GM21723 (cell line): ENCODE results near the gene INHBE.
"Not testable (repeated sequence)": the region's sequence is repeated elsewhere in the genome, so short reads cannot be mapped to it uniquely, and the experiment has no call there.

Experiments used
- ATAC-seq: cut with Tn5 transposase; IDR thresholded peaks from one replicate; pipeline ENCODE4 v1.9.1; 2021; ENCODE audit warnings: mild to moderate bottlenecking, moderate library complexity; ENCODE audit not compliant: unreplicated experiment

The INHBE gene

DNA sequence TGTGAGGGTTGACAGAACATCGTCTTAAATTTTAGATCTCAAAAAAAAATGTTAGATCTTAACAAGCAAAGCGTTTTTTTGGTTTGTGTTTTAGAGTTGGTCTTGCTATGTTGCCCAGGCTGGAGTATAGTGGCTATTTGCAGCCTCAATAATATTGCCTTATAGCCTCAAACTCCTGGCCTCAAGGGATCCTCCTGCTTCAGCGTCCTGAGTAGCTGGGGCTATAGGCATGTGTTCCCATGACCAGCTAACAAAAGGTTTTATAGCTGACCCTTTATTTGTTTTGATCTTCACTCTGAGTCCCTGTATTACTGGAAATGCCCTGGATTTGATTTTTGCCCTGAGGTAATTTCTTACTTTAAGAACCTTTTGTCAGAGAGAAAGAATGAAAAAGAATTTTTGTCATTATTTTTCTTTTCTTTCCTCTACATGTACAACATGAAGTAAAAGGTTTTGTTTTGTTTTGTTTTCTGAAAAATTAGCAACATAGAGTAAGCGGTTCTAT lies 15.3 kb upstream of the INHBE start:
- ATAC-seq, result no peak

DNA sequence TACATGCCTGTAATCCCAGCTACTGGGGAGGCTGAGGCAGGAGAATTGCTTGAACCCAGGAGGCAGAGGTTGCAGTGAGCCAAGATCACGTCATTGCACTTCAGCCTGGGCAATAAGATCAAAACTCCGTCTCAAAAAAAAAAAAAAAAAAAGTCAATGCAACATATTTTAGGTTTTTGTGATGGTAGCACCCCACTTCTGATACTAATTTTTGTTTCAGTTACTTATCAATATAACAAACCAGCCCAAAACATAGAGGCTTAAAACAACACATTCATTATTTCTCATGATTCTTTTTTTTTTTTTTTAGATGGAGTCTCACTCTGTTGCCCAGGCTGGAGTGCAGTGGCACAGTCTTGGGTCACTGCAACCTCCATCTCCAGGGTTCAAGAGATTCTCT lies 13.7 kb upstream of the INHBE start:
- not testable (repeated sequence) for ATAC-seq

DNA sequence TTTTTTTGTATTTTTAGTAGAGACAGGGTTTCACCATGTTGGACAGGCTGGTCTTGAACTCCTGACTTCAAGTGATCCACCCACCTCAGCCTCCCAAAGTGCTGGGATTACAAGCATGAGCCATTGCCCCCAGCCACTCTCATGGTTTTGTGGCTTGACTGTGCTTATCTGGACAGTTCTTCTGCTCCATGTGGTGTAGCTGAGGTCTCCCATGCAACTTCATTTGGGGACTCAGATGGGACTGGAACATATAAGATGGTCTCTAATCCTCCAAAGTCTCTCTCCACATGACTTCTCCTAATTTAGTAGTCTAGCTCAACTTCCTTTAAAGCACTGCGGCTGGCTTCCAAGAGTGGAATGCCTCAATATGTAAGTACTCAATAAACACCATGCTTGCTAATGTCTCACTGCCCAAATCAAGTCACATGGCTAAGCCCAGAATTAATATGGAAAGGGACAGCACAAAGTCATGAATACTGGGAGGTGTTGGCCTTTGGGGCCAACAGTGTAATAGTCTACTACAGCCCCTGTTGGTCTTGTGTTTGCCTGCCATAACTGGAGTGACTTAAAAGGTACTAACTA lies 13.2 kb upstream of the INHBE start:
- no peak for ATAC-seq

DNA sequence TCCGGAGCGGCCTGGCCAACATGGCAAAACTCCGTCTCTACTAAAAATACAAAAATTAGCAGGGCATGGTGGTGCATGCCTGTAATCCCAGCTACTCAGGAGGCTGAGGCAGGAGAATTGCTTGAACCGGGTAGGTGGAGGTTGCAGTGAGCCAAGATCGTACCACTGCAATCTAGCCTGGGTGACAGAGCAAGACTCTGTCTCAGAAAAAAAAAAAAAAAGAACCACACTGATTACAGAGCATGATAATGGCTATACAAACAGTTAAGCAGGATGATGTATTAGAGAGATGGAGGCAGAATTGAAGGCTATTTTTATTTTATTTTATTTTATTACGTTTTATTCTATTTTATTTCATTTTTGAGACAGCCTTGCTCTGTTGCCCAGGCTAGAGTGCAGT lies 10.8 kb upstream of the INHBE start:
- not testable (repeated sequence) for ATAC-seq

DNA sequence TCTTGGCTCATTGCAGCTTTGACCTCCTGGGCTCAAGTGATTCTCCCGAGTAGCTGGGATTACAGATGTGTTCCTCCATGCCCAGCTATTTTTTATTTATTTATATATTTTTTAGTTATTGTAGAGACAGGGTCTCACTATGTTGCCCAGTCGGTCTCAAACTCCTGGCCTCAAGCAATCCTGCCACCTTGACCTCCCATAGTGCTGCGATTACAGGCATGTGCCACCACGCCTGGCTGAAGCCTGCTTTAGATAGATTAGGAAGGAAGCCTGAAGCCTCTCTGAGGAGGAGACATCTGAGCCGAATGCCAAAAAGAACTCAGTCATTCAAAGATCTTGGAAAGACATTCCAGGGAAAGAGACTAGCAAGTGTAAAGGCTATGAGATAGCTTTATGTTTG lies 10.4 kb upstream of the INHBE start:
- ATAC-seq, result no peak

DNA sequence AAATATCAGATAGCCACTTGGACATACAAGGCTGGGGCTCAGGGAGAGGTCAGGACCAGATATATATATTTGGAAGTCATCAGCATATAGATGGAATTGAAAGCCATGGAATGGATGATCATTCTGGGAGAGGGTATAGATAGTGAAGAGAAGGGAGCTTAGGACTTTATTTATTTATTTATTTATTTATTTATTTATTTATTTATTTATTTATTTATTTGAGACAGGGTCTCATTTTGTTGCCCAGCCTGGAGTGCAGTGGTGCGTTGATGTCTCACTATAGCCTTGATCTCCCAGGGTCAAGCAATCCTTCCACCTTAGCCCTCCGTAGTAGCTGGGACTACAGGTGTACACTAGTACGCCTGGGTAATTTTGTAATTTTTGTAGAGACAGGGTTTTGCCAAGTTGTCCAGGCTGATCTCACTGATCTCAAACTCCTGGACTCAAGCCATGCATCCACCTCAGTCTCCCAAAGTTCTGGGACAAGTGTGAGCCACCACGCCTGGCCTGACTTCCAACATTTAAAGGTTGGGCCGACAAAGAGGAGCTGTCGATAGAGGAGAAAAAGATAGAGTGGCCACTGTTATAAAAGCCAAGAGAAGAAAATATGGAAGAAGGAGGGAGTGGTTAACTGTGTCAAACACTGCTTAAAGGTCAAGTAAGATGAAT lies 8.7 kb upstream of the INHBE start:
- ATAC-seq, result no peak

DNA sequence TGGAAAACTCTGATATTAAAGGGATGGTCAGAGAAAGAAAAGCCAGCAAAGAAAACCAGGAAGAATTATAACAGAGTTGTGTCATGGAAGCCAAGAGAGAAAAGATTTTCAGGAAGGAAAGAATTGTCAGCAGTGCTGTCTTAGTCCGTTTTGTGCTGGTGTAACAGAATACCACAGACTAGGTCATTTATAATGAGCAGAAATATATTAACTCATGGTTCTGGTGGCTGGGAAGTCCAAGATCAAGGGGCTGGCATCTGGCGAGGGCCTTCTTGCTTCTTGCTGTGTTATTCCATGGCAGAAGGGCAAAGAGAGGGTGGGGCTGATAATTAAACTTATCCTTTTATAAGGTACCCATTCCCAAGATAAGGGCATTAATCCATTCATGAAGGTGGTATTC lies 6.4 kb upstream of the INHBE start:
- no peak for ATAC-seq

DNA sequence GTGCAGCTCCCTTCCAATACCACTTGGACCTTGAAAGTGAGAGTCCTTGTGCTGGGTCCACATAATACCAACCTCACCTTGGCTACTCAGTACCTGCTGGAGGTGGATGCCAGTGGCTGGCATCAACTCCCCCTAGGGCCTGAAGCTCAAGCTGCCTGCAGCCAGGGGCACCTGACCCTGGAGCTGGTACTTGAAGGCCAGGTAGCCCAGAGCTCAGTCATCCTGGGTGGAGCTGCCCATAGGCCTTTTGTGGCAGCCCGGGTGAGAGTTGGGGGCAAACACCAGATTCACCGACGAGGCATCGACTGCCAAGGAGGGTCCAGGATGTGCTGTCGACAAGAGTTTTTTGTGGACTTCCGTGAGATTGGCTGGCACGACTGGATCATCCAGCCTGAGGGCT lies 5.7 kb upstream of the INHBE start:
- no peak for ATAC-seq

DNA sequence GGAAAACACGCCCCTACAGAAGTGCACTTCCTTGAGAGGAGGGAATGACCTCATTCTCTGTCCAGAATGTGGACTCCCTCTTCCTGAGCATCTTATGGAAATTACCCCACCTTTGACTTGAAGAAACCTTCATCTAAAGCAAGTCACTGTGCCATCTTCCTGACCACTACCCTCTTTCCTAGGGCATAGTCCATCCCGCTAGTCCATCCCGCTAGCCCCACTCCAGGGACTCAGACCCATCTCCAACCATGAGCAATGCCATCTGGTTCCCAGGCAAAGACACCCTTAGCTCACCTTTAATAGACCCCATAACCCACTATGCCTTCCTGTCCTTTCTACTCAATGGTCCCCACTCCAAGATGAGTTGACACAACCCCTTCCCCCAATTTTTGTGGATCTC lies 5.0 kb upstream of the INHBE start:
- ATAC-seq, result no peak

DNA sequence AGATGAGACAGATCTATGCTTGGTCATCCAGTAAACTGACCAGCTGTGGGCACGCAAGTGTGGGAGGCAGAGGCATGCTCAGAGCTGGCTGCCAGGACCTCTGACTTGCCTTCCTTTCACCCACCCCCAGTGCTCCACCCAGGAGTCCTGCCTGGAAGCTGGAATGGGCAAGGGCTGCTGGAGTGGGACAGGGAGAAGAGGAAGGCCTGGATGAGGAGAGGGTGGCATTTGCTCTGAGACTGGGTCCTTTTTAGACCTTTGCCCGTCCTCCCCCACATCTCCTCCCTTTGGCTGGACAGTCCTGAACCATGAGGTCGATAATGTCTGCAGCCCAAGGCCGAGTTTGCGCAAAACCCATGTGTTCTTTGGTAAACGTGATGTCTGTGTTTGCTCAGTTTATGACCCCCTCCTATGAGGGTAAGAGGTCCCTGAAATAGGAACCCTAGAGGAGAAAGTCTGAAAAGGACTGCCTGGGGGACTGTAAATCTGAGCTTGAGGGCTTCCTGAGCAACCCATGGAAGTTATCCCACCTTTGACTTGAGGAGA lies 3.8 kb upstream of the INHBE start:
- no peak for ATAC-seq

DNA sequence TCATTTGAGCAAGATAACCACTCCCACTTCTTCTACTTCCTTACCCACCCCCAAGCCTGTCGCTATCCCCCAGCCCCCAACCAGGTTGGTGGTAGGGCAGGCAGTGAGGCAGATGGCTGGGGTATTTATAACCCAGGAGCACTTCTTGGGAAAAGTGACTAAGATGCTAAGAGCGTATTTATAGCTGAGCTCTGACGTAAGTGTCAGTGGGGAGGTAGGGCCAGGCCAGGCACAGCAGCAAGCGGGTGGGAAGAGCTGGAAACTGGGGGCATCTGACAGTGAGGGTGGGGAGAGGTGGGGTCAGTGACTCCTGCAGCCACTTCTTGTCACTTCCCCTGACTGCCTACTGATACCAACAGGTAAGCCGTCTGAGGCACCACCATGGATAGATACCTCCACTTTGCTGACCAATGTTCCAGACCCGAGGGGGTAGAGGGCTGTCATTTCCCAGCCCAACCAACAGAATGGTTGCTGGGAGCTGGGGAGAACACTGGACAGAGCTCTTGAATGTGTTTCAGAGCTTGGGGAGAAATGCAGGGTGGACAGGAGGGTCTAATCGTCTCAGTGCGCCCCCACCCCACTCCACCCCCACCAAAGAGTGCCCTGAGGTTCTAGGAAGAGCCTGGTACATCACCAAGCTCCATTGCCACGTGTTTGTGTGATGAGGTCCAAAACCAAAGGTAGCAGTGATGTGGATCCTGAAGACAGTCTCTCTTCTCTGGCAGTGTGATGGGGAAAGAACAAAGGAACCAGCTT lies 2.7 kb upstream of the INHBE start:
- no peak for ATAC-seq

DNA sequence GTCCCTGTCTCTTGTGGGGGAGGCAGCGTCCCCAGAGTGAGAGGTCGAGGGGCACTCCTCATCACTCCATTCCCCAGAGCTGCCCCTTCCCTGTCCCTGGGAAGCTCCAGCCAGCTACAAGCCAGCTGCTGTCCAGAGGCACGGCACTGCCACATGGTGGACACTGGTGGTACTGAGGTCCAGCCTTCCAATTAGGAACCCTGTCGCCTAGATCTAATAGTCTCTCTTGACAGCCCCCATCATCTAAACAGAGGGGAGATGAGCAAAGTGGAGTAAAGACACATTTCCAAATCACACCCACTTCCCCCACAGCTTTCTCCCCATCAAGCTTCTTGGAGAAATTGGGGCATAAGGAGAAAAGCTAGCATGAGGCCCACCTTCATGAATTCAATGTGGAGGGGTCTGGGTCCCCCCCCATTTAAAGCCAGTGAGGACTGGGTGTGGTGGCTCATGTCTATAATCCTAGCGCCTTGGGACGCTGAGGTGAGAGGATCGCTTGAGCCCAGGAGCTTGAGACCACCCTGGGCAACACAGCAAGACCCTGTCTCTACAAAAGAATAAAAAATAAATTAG lies 2.1 kb upstream of the INHBE start:
- ATAC-seq, result peak; percentile 52

DNA sequence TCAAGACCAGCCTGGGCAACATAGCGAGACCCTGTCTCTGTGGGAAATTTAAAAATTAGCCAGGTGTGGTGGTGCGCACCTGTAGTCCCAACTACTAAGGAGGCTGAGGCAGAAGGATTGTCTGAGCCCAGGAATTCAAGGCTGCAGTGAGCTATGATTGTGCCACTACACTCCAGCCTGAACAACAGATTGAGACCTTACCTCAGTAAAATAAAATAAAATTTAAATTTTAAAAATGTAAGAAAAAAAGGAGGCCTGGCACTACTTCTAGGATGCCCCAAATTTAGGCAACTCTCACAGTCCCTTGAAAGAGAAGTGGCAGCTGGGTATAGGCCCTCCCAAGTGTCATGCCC lies 918 bp upstream of the INHBE start:
- no peak for ATAC-seq

DNA sequence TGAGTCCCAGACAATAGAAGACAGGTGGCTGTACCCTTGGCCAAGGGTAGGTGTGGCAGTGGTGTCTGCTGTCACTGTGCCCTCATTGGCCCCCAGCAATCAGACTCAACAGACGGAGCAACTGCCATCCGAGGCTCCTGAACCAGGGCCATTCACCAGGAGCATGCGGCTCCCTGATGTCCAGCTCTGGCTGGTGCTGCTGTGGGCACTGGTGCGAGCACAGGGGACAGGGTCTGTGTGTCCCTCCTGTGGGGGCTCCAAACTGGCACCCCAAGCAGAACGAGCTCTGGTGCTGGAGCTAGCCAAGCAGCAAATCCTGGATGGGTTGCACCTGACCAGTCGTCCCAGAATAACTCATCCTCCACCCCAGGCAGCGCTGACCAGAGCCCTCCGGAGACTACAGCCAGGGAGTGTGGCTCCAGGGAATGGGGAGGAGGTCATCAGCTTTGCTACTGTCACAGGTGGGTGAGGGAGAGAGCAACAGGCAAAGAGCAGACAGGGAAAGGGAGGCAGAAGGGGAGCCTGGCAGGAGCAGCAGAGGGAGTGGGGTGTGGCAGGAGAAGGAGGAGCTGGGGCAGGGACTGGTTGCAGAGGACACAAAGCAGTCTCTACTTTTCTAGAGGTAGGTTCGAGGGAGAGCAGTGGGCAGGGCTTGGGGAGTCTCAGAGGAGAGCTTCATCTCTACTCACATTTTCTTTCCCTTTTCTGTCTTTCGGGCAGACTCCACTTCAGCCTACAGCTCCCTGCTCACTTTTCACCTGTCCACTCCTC lies 452 bp downstream of the INHBE start:
- no peak for ATAC-seq

DNA sequence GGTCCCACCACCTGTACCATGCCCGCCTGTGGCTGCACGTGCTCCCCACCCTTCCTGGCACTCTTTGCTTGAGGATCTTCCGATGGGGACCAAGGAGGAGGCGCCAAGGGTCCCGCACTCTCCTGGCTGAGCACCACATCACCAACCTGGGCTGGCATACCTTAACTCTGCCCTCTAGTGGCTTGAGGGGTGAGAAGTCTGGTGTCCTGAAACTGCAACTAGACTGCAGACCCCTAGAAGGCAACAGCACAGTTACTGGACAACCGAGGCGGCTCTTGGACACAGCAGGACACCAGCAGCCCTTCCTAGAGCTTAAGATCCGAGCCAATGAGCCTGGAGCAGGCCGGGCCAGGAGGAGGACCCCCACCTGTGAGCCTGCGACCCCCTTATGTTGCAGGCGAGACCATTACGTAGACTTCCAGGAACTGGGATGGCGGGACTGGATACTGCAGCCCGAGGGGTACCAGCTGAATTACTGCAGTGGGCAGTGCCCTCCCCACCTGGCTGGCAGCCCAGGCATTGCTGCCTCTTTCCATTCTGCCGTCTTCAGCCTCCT lies 1.1 kb downstream of the INHBE start:
- ATAC-seq, result no peak

DNA sequence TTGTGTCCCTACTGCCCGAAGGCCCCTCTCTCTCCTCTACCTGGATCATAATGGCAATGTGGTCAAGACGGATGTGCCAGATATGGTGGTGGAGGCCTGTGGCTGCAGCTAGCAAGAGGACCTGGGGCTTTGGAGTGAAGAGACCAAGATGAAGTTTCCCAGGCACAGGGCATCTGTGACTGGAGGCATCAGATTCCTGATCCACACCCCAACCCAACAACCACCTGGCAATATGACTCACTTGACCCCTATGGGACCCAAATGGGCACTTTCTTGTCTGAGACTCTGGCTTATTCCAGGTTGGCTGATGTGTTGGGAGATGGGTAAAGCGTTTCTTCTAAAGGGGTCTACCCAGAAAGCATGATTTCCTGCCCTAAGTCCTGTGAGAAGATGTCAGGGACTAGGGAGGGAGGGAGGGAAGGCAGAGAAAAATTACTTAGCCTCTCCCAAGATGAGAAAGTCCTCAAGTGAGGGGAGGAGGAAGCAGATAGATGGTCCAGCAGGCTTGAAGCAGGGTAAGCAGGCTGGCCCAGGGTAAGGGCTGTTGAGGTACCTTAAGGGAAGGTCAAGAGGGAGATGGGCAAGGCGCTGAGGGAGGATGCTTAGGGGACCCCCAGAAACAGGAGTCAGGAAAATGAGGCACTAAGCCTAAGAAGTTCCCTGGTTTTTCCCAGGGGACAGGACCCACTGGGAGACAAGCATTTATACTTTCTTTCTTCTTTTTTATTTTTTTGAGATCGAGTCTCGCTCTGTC lies 1.8 kb downstream of the INHBE start:
- ATAC-seq, result no peak

DNA sequence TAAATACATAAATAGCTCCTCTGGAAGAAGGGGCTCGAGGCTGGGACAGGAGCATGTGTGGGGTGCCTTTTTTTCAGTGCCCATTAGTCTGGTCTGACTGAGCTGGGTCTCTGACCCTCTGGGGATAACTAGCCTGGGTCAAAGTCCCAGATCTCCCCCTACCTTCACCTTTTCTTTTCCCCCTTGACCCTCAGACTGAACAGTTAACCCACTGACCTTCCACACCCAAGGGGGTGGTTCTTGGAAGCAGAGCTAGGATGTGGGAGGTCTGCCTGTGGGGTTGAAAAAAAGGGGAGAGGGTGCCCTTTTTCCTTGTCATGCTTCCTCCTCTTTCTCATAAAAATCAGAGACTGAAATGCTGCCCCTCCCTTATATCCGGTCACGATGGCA lies 3.6 kb downstream of the INHBE start:
- no peak for ATAC-seq

DNA sequence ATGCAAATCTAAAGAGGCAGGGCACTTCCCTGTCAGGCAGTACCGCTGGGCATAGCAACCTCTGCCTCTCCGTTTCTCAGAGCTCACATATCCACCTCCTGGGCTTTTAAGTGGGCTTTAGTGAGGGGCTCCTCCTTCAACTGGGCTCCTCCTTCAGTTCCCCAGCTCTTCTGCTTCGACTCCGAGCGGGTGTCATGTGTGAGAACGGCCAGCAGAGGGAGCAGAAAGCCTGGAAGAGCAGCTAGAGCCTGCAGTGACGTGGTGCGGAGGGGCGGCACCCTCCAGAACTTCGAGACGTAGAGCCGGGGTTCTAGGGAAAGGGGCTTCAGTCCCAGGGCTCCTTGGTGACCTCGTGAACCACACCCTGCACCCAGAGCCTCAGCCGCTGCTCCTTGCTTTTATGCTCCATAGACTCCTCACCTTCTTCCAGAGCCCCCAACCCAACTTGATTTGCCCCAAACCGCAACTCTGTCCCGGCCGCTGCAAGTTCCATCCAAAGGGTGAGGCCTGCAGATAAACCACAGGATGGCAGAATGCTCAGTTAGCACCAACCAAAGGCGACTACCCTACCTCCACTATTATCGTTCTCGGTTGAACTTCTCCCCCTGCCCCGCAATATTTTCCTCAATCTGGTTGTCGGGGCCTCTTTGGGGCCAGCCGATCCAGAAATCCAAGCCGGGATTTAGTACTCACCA lies 4.1 kb downstream of the INHBE start:
- ATAC-seq, result peak; percentile 58

DNA sequence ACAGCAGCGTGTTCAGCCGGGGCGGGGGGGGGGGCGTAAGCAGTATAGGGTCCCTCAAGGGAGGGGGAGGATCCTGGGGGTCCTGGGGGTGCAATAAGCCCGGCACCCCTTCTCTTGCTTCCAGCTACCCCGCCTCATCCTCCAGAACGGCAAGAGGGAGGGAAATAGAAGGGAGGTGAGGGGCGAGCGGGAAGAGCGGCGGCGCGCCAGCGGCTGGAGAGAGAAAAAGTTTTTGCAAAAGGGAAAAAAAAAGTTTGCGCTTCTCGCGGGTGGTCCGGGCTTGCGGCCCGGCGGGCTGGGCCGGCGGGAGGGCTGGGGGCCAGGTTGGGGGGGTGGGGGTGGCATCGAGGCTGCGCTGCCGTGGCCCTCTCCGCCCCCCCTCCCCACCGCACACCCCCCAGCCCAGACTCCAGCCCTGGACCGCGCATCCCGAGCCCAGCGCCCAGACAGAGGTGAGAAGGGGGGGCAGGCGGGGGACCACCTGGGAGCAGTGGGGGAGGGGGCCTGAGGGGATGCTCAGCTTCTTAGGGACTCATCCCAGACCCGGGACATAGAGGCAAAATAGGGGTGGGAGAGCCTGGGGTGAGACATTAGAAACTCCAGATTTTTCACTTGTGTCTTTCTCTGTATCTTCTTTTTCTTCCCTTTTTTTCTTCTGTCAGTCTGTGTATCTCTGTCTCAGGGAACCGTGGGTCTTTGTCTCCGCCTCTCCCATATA lies 4.8 kb downstream of the INHBE start, which contains the start of gene GLI1:
Gene GLI1 (plus strand): TSS at position 36 of the 718 bp plus-strand sequence. CDS start 3,907 bp downstream, outside the sequence.
- no peak for ATAC-seq
